DMS79 treated with DMSO at 0.1 percent for 48 hours (cell line): ENCODE measurements around the gene STAG3.
"Not testable (repeated sequence)": the region's sequence is repeated elsewhere in the genome, so short reads cannot be mapped to it uniquely, and the experiment has no call there.

Experiments used
- DNase-seq: peaks from one replicate; lab custom pipeline; 2025; lab: John Stamatoyannopoulos, UW

Gene STAG3

GRCh38 chr7:100174582-100174981 lies 3.1 kb upstream of the STAG3 start:
- no peak for DNase-seq

GRCh38 chr7:100175296-100175935 lies 2.3 kb upstream of the STAG3 start:
- no peak for DNase-seq

- peak; percentile 10 for DNase-seq
Observed at GRCh38 chr7:100176096-100177044, 1.3 kb upstream of the STAG3 start.

GRCh38 chr7:100180084-100180483 lies 2.4 kb downstream of the STAG3 start:
- DNase-seq, result not testable (repeated sequence)

- not testable (repeated sequence) for DNase-seq
Observed at GRCh38 chr7:100182616-100183015, 4.9 kb downstream of the STAG3 start.

- DNase-seq, result not testable (repeated sequence)
Observed at GRCh38 chr7:100183090-100183489, 5.4 kb downstream of the STAG3 start.

- DNase-seq, result no peak
Observed at GRCh38 chr7:100185726-100186125, 8.0 kb downstream of the STAG3 start.

- no peak for DNase-seq
Observed at GRCh38 chr7:100189061-100189460, 11.3 kb downstream of the STAG3 start.

GRCh38 chr7:100190048-100190711 lies 12.5 kb downstream of the STAG3 start:
- DNase-seq, result peak; percentile 4

GRCh38 chr7:100191775-100192174 lies 14.1 kb downstream of the STAG3 start:
- DNase-seq, result no peak

- DNase-seq, result not testable (repeated sequence)
Observed at GRCh38 chr7:100192281-100192862, 14.7 kb downstream of the STAG3 start.

GRCh38 chr7:100192969-100193368 lies 15.3 kb downstream of the STAG3 start:
- DNase-seq, result no peak

GRCh38 chr7:100195222-100195621 lies 17.5 kb downstream of the STAG3 start:
- DNase-seq, result no peak

GRCh38 chr7:100195901-100196322 lies 18.2 kb downstream of the STAG3 start:
- not testable (repeated sequence) for DNase-seq

- DNase-seq, result no peak
Observed at GRCh38 chr7:100198266-100198665, 20.5 kb downstream of the STAG3 start.

- DNase-seq, result no peak
Observed at GRCh38 chr7:100200693-100201092, 23.0 kb downstream of the STAG3 start.

- DNase-seq, result no peak
Observed at GRCh38 chr7:100204454-100204853, 26.7 kb downstream of the STAG3 start.

- DNase-seq, result no peak
Observed at GRCh38 chr7:100208911-100209408, 31.2 kb downstream of the STAG3 start.

GRCh38 chr7:100209493-100209892 lies 31.8 kb downstream of the STAG3 start:
- DNase-seq, result no peak

GRCh38 chr7:100210805-100211204 lies 33.1 kb downstream of the STAG3 start:
- no peak for DNase-seq

GRCh38 chr7:100211342-100211780 lies 33.6 kb downstream of the STAG3 start:
- DNase-seq, result no peak
